GM12873 (cell line): Measurements from ENCODE around the gene TRAPPC11.
A peak's percentile ranks its signal among the peaks of the same experiment; 100 is the strongest.

Source experiments
- TF ChIP-seq, protein P1 (sequence below): IDR thresholded peaks from 2 replicates; pipeline ENCODE4 v1.5.1; 2012; ENCODE audit warnings: low read depth, mild to moderate bottlenecking, moderate library complexity, low read length, control low read depth; ENCODE audit not compliant: insufficient read depth; ENCODE audit errors: missing control alignments

Gene TRAPPC11

GRCh38 chr4:183747380-183747779 is 88.3 kb downstream of the TRAPPC11 start:
- TF ChIP-seq, protein P1, sequence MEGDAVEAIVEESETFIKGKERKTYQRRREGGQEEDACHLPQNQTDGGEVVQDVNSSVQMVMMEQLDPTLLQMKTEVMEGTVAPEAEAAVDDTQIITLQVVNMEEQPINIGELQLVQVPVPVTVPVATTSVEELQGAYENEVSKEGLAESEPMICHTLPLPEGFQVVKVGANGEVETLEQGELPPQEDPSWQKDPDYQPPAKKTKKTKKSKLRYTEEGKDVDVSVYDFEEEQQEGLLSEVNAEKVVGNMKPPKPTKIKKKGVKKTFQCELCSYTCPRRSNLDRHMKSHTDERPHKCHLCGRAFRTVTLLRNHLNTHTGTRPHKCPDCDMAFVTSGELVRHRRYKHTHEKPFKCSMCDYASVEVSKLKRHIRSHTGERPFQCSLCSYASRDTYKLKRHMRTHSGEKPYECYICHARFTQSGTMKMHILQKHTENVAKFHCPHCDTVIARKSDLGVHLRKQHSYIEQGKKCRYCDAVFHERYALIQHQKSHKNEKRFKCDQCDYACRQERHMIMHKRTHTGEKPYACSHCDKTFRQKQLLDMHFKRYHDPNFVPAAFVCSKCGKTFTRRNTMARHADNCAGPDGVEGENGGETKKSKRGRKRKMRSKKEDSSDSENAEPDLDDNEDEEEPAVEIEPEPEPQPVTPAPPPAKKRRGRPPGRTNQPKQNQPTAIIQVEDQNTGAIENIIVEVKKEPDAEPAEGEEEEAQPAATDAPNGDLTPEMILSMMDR, result no peak

DNA sequence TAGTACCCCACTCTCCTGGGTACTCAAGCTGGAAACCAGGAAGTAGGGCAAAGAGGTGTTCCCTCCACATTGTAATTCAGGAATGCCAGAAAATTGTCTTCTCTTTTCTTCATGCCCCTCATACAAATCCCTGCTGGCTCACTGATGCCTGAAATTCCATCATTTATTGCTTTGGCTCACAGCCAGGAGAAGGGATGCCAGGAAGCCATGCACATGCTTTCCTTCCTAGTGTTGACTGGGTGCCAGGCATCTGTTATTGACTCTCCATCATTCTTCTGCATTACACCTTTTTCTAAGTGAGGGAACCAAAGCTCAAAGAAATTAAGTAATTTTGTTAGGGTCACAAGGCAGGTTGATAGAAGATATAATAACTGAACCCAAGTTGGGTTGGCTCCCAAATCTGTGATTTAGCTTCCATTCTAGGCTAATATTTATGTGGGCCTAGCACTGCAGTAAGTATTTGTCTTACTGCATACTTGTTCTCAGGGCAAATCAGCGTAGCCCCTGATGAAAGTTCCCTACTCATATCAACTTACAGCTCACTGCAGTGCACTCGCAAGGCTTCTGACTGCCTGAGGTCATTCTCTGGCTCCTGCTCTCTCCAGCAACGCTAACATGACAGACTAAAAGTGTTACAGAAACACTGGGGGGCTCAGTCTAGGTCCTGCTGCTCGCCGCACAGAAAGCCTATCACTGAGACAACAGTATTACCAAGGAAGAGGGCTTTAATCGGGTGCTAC is 89.0 kb downstream of the TRAPPC11 start:
- TF ChIP-seq, protein P1, result no peak

- TF ChIP-seq, protein P1, result no peak
Measured at GRCh38 chr4:183751106-183751505, 92.0 kb downstream of the TRAPPC11 start.

DNA sequence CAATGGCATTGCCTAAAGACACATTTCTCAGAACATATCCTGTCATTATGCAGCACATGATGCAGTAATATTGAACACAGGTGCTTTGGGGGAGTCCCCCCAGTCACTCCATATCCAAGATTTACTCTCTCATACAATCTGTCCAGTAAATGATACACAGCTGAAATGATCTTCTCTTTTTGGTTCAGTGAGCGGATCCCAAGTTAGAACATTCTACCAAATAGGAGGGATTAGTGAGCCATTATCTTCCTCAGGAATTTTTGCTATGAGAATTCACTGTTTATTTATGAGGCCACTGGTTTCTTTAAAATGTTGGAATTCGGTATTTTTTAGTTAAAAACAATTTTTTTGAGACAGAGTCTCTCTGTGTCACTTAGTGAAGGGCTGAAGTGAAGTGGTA is 96.5 kb downstream of the TRAPPC11 start:
- TF ChIP-seq, protein P1, result no peak

GRCh38 chr4:183757060-183757459 is 98.0 kb downstream of the TRAPPC11 start:
- TF ChIP-seq, protein P1, result no peak

DNA sequence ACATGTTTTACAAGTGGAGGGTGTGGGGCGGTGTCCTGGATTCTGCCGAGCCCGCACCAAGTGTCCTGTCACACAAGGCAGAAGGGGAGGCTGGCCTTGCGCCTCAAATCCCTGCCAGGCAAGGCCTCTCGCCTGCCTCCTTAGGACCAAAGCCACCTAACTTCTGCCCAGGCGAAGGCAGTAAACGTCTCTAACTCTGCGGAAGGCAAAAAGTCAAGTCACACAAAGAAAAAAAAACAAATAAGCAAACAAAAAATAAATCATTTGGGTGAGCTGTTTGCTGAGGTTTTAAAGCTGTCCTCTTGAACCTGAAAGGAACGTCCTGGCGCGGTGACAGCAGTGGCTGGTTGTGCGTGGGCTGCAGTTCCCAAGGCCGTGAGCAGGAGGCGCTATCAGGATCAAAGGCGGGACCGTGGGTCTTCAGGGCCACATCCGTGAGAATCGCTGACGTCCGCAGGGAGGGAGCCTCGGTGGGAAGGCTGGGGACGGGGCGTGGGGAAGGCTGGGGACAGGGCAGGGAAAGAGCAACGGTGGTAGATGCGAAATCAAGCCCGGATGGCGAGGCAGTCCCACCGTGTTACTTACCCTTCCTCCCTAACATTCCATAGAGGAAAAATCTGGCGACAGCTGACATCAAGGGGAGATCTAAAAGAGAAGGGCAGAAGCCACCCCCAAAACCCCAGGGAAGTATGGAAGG is 99.1 kb downstream of the TRAPPC11 start:
- TF ChIP-seq, protein P1, result peak; percentile 28

DNA sequence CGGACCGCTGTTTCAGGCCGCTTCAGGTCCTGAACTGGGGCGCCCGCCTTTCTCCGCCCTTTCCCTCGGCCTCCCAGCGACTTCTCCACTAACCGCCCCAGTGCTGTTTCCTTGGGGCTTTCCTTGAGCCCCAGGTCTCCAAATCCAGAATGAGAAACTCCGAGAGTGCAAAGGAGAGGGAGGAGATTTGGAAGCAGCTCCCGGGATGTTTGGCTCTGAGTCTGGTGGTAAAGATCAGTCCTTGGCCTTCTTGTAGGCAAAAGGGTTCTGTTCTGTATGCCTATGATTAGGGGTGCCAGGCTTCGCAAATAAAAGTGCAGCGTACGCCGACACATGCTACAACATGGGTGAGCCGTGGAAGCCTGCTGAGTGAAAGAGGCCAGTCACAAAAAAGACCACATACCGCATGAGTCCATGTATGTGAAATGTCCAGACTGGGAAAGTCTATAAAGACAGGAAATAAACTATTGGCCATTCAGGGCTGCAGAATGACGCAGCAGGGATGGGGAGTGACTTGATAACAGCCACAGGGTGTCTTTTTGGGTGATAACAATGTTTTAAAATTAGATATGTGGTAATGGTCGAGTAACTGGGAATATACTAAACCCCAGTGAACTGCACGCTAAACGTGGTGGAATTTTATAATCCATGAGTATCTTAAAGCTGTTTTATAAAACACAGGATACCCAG is 99.8 kb downstream of the TRAPPC11 start:
- TF ChIP-seq, protein P1, result no peak
